Measurements from ENCODE around the gene SBK1.

DNA sequence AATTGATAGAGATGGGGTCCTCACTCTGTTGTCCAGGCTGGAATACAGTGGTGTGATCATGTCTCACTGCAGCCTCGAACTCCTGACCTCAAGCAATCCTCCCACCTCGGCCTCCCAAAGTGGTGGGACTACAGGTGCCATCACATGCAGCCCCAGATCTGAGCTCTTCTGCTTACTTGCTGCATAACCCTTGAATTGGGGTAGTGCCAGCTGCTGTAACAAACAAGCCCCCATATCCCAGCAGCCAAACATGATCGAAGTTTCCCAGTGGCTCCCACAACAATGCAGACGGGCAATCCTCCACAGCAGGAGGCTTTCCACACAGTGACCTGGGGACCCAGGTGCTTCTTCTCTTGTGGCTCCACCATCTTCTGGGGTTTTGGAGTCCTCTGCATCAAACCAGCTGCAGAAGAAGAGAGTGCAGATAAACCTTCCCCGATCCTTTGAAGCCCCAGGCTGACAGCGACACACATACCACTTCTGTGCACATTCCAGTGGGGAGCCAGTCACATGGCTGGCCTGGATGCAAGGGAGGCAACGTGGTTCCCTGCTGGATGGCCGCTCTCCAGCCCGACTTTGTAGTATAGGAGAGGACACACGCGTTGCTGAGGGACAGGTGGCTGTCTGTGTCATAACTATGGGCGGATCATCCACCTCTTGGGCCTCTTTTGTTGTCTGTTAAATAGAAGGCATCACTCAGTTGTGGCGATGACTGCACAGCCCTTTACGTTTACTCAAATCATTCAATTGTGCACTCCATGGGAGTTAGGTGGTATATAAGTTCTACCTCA is 16.7 kb downstream of the SBK1 start:
- TF ChIP-seq, protein P1, sequence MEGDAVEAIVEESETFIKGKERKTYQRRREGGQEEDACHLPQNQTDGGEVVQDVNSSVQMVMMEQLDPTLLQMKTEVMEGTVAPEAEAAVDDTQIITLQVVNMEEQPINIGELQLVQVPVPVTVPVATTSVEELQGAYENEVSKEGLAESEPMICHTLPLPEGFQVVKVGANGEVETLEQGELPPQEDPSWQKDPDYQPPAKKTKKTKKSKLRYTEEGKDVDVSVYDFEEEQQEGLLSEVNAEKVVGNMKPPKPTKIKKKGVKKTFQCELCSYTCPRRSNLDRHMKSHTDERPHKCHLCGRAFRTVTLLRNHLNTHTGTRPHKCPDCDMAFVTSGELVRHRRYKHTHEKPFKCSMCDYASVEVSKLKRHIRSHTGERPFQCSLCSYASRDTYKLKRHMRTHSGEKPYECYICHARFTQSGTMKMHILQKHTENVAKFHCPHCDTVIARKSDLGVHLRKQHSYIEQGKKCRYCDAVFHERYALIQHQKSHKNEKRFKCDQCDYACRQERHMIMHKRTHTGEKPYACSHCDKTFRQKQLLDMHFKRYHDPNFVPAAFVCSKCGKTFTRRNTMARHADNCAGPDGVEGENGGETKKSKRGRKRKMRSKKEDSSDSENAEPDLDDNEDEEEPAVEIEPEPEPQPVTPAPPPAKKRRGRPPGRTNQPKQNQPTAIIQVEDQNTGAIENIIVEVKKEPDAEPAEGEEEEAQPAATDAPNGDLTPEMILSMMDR (IDR thresholded peaks at IDR 0.05 in 2 of 3, conservative IDR thresholded peaks at IDR 0.05 in 1 of 3; ENCODE audit: borderline replicate concordance in 1 of 3, insufficient read depth in 1 of 3, low read depth in 2 of 3, low read length in 2 of 3) = no peak
- no peak for TF ChIP-seq POLR2A (IDR thresholded peaks at IDR 0.05; ENCODE audit: borderline replicate concordance, extremely low read depth, insufficient read depth, insufficient read length)
- TF ChIP-seq POLR2AphosphoS5 (IDR thresholded peaks at IDR 0.05; ENCODE audit: low read depth, low read length) = no peak

Measured in HCT116 (cell line).